Measurements from ENCODE around the gene PXT1.

DNA sequence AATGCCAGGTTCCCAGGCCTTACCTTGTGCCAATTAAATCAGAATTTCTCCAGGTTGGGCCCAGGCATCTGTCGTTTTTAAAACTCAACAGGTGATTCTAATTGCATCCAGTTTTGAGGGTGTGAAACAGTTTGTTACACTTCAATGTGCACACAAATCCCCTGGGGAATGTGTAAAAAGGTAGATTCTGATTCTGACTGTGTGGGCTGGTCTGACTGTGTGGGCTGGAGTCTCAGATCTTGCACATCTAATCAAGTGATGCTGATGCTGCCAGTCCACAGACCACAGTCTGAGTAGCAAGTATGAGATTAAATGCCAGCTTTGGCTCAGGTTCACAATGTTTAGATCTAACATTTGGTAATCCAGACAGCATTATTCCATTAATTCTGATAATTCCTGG, 42.7 kb downstream of the PXT1 start:
- TF ChIP-seq, protein P1, sequence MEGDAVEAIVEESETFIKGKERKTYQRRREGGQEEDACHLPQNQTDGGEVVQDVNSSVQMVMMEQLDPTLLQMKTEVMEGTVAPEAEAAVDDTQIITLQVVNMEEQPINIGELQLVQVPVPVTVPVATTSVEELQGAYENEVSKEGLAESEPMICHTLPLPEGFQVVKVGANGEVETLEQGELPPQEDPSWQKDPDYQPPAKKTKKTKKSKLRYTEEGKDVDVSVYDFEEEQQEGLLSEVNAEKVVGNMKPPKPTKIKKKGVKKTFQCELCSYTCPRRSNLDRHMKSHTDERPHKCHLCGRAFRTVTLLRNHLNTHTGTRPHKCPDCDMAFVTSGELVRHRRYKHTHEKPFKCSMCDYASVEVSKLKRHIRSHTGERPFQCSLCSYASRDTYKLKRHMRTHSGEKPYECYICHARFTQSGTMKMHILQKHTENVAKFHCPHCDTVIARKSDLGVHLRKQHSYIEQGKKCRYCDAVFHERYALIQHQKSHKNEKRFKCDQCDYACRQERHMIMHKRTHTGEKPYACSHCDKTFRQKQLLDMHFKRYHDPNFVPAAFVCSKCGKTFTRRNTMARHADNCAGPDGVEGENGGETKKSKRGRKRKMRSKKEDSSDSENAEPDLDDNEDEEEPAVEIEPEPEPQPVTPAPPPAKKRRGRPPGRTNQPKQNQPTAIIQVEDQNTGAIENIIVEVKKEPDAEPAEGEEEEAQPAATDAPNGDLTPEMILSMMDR (IDR thresholded peaks at IDR 0.05): no peak
- TF ChIP-seq POLR2A (IDR thresholded peaks at IDR 0.05): no peak

Measured in upper lobe of left lung (tissue), 4 donors.